ENCODE data around the gene NAA11.
"Not testable (repeated sequence)": the region's sequence is repeated elsewhere in the genome, so short reads cannot be mapped to it uniquely, and the experiment has no call there.

The NAA11 gene

GRCh38 chr4:79308137-79308536, 17.7 kb downstream of the NAA11 start:
- FAIRE-seq: no peak

GRCh38 chr4:79306795-79307194, 19.1 kb downstream of the NAA11 start:
- no peak for FAIRE-seq

DNA sequence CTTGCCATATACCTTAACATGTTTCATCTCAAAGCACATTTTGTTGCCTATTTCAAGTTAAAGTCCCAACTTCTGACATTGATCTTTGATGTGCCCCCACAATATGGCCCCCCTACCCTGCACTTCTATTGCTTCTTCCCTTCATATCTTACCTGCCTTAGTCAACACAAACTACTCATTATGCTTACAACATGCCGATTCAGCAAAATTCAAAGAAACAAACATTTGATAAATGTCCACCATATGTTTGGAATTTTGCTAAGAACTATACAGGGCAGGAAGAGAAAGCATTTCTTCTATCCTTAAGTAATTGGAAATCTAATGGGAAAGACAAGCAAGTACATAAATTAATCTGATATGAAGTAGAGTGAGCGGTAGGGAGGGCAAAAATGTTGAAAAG, 25.6 kb downstream of the NAA11 start:
- no peak for FAIRE-seq

GRCh38 chr4:79298484-79298883, 27.4 kb downstream of the NAA11 start:
- no peak for FAIRE-seq

- no peak for FAIRE-seq
Measured at GRCh38 chr4:79298027-79298426, 27.8 kb downstream of the NAA11 start.

GRCh38 chr4:79297479-79297878, 28.4 kb downstream of the NAA11 start:
- FAIRE-seq: no peak

- FAIRE-seq: no peak
Measured at GRCh38 chr4:79296768-79297428, 29.0 kb downstream of the NAA11 start.

GRCh38 chr4:79295086-79295485, 30.8 kb downstream of the NAA11 start:
- FAIRE-seq: no peak

GRCh38 chr4:79294064-79294463, 31.8 kb downstream of the NAA11 start:
- no peak for FAIRE-seq

GRCh38 chr4:79292008-79292407, 33.9 kb downstream of the NAA11 start:
- no peak for FAIRE-seq

DNA sequence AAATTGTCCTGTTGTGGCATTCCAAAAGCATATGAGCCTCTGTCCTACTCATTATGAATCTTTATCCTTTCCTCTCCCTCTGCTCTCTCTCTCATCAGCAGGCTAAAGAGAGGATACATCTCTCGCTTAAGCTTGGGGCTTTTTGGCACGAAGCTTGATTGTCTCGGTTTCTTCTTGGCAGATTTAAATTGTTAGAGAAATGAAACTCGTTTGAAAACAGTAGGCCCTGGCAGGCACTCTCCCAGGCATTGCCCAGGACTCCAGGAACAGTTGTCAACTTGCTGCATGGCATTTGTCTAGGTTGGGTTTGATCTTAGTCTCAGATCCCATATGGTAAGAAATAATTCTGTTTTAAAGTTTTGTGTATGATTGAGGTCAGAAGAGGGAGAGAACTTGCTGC, 35.5 kb downstream of the NAA11 start:
- no peak for FAIRE-seq

- no peak for FAIRE-seq
Measured at GRCh38 chr4:79288185-79288584, 37.7 kb downstream of the NAA11 start.

- no peak for FAIRE-seq
Measured at GRCh38 chr4:79287718-79288117, 38.1 kb downstream of the NAA11 start.

DNA sequence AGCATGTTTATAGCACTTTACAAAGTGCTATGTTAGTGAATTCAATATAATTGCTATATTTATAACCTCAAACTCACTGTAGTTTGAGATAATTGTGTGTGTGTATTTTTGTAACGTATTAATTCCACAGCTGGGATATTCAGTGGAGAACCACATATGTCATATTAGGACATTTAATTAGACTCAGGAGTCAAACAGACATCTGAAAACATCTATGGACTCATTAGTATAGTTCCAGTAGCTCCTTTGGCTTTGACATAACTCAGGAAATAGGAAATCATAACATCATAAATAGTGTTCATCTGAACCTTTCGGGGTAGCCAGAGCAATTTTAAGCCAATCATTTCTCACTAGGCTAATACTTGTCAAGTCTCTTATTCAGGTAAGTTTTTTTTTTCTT, 38.8 kb downstream of the NAA11 start:
- FAIRE-seq: no peak

GRCh38 chr4:79281566-79282359, 44.1 kb downstream of the NAA11 start:
- FAIRE-seq: no peak

DNA sequence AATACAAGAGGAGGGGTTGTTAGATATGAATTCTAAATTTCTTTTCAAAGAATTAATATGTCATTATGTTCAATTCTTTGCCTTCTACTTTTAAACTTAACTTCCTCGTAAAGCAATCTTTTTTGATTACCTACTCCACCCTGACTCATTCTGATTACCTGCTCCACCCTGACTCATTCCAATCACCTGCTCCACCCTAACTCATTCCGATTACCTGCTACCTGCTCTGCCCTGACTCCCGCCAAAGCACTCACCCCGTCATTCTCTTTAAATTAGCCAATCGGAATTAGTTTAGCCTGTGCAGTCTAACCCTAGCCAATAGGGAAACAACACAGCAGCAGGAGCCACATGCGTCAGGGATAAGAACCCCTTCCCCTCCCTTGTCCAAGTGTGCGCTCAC, 48.4 kb downstream of the NAA11 start:
- not testable (repeated sequence) for FAIRE-seq

DNA sequence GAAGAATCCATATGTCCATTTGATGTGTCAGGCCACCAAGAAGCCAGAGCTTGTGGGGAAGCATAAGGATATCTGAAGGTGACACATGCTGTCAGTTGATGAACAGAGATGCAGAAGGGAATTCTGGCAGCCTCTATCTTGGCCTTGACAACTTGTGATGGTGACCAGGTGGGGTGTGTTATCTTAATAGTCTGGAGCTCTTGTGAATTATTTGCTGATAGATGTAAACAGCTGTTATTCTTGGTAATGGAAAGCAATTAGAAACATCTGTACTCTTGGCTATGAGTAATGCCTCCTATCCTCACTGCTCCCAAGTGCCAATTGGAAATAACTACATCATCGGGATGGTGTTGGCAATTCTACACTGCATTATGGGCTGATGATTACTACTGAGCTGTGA, 51.9 kb downstream of the NAA11 start:
- no peak for FAIRE-seq

- FAIRE-seq: no peak
Measured at GRCh38 chr4:79272761-79273160, 53.1 kb downstream of the NAA11 start.

GRCh38 chr4:79272126-79272525, 53.7 kb downstream of the NAA11 start:
- no peak for FAIRE-seq

DNA sequence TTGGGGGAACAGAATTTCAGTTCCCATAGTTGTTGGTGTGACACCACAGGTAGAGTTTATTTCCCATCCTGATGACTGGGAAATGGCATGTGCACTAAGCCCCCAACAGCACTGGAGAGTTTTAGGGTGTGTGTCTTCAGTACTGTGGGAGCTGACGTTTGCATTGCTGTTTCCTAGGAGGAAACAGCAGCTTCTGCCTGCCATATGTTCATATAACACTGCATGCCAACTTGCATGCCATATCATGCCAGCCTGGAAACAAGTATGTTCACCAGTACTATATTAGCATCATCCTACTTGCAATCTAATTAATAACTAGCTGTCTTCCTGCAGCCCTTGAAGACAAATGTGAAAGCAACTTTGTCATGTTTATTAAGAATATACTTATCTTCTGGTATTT, 58.2 kb downstream of the NAA11 start:
- no peak for FAIRE-seq
